ENCODE results near the gene PPP6R2. TPM values are rescaled to one million over a fixed set of nuclear protein-coding genes. Genes with fewer than 3 reads are reported as not detected.

PPP6R2 gene
- total RNA-seq, 1 donor from 2014 or later, result 45.2 TPM

GRCh38 chr22:50343541-50343935 is 411 bp downstream of the PPP6R2 start:
- no peak for DNase-seq (ENCODE audit: low read depth)
- TF ChIP-seq, protein P1, sequence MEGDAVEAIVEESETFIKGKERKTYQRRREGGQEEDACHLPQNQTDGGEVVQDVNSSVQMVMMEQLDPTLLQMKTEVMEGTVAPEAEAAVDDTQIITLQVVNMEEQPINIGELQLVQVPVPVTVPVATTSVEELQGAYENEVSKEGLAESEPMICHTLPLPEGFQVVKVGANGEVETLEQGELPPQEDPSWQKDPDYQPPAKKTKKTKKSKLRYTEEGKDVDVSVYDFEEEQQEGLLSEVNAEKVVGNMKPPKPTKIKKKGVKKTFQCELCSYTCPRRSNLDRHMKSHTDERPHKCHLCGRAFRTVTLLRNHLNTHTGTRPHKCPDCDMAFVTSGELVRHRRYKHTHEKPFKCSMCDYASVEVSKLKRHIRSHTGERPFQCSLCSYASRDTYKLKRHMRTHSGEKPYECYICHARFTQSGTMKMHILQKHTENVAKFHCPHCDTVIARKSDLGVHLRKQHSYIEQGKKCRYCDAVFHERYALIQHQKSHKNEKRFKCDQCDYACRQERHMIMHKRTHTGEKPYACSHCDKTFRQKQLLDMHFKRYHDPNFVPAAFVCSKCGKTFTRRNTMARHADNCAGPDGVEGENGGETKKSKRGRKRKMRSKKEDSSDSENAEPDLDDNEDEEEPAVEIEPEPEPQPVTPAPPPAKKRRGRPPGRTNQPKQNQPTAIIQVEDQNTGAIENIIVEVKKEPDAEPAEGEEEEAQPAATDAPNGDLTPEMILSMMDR (IDR thresholded peaks at IDR 0.05; ENCODE audit: insufficient read depth, low read length, poor library complexity, severe bottlenecking), result no peak
- H3K4me3 ChIP-seq (ENCODE audit: low read depth, low read length), result peak overlapping the region; percentile 82
- no peaks in the 10 kb centered on the region for H3K36me3 ChIP-seq (ENCODE audit: control insufficient read depth, insufficient read depth, low read length)
- H3K27me3 ChIP-seq (ENCODE audit: control insufficient read depth, insufficient read depth, low read length), result no peaks in the 10 kb centered on the region

DNA sequence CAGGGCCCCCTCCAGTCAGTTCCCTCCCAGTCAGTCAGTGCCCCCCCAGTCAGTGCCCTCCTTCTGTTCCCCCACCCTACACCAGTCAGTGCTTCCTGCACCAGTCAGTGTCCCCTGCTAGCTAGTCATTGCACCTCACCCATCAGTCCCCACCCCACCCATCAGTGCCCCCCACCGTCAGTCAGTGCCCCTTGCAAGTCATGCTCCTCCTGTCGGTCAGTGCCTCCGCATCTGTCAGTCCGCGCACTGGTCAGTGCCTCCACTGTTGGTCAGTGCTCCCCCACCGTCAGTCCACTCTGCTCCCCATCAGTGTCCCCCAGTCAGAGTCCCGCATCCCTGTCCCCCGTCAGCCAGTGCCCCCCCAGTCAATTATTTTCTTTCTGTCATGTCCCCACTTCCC is 3.3 kb downstream of the PPP6R2 start:
- TF ChIP-seq, protein P1 (IDR thresholded peaks at IDR 0.05; ENCODE audit: insufficient read depth, low read length, poor library complexity, severe bottlenecking), result no peak
- DNase-seq (ENCODE audit: low read depth), result no peak
- Histone ChIP-seq H3K27me3 (ENCODE audit: control insufficient read depth, insufficient read depth, low read length) (no peaks in the 10 kb centered on the region), H3K4me3 (ENCODE audit: low read depth, low read length) (no peak overlapping the region), H3K36me3 (ENCODE audit: control insufficient read depth, insufficient read depth, low read length) (no peaks in the 10 kb centered on the region)

DNA sequence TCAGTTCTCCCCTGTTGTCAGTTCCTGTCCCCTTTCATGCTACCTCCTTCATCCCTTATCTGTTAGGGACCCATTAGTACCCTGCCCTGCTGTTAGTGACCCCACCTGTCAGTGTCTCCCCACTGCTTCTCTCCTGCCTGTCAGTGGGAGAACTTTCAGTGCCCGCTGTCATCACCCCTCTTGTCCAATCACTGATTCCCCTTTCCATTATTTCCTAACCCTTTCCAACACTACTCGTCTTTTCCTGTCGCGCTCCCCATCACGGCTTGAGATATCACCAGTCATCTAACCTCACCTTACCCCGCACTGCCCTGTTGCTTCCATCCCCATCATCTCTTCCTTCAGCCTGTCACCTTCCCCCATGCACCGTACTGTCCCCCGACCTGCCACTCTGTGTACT is 4.0 kb downstream of the PPP6R2 start:
- Histone ChIP-seq H3K27me3 (ENCODE audit: control insufficient read depth, insufficient read depth, low read length) (no peaks in the 10 kb centered on the region), H3K4me3 (ENCODE audit: low read depth, low read length) (no peak overlapping the region), H3K36me3 (ENCODE audit: control insufficient read depth, insufficient read depth, low read length) (no peaks in the 10 kb centered on the region)
- no peak for DNase-seq (ENCODE audit: low read depth)
- TF ChIP-seq, protein P1 (IDR thresholded peaks at IDR 0.05; ENCODE audit: insufficient read depth, low read length, poor library complexity, severe bottlenecking), result no peak

DNA sequence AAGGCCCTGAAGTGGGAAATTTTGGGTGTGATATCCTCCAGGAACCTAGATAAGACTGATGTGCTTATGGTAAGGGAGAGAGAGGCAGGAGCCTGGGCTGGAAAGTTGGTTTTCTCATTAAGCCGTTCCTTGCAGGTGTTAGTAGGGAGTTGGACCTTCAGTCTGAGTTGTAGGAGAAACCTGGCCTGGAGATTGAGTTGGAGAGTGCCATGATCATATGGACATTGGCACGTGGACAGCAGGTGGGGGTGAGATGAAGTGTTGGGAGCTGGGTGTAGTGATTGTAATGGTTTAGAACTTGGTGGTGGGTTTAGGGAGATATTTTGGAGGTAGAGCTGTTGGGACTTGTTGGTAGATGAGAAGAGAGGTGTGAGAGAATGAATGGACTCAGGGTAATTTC is 4.9 kb downstream of the PPP6R2 start:
- DNase-seq (ENCODE audit: low read depth), result no peak
- Histone ChIP-seq H3K4me3 (ENCODE audit: low read depth, low read length) (no peak overlapping the region), H3K36me3 (ENCODE audit: control insufficient read depth, insufficient read depth, low read length) (no peaks in the 10 kb centered on the region), H3K27me3 (ENCODE audit: control insufficient read depth, insufficient read depth, low read length) (no peaks in the 10 kb centered on the region)
- TF ChIP-seq, protein P1 (IDR thresholded peaks at IDR 0.05; ENCODE audit: insufficient read depth, low read length, poor library complexity, severe bottlenecking), result no peak

GRCh38 chr22:50356186-50356585 is 13.1 kb downstream of the PPP6R2 start:
- Histone ChIP-seq H3K27me3 (ENCODE audit: control insufficient read depth, insufficient read depth, low read length) (no peaks in the 10 kb centered on the region), H3K4me3 (ENCODE audit: low read depth, low read length) (no peak overlapping the region), H3K36me3 (ENCODE audit: control insufficient read depth, insufficient read depth, low read length) (no peaks in the 10 kb centered on the region)
- TF ChIP-seq, protein P1 (IDR thresholded peaks at IDR 0.05; ENCODE audit: insufficient read depth, low read length, poor library complexity, severe bottlenecking), result no peak
- DNase-seq (ENCODE audit: low read depth), result no peak

DNA sequence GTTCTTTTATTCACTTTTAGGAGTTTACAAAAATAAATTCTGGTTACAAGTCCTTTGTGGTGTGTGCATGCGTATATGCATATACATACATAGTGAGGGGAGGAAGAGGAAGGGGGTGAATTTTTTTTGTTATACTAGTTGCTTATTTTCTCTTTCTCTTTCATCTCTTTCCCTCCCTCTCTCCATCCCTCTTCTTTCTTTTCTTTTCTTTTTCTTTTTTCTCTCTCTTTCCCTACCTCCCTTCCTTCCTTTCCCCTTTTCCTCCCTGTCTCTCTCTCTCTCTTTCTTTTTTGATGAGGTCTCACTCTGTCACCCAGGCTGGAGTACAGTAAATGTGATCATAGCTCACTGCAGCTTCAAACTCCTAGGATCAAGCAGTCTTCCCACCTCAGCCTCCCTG is 14.1 kb downstream of the PPP6R2 start:
- no peaks in the 10 kb centered on the region for H3K36me3 ChIP-seq (ENCODE audit: control insufficient read depth, insufficient read depth, low read length)
- TF ChIP-seq, protein P1 (IDR thresholded peaks at IDR 0.05; ENCODE audit: insufficient read depth, low read length, poor library complexity, severe bottlenecking), result no peak
- DNase-seq (ENCODE audit: low read depth), result no peak

More for the DNA sequence above, 14.1 kb downstream of the PPP6R2 start:
- no peaks in the 10 kb centered on the region for H3K27me3 ChIP-seq (ENCODE audit: control insufficient read depth, insufficient read depth, low read length)
- H3K4me3 ChIP-seq (ENCODE audit: low read depth, low read length), result no peak overlapping the region

Measured in kidney epithelial cell (primary cell).